H9 (cell line): ENCODE data around the gene GSTM1. TPM values are rescaled to one million over a fixed set of nuclear protein-coding genes. Genes with fewer than 3 reads are reported as not detected.
"Not testable (repeated sequence)": the region's sequence is repeated elsewhere in the genome, so short reads cannot be mapped to it uniquely, and the experiment has no call there.

ENCODE experiments used
- DNase-seq: peaks from one replicate; pipeline ENCODE4 v3.0.0-alpha.2; 2017
- H2AFZ ChIP-seq: one replicate; pipeline ENCODE4 v1.6.1; 2013; ENCODE audit warnings: mild to moderate bottlenecking, low read length, control low read depth, moderate library complexity
- H2AK5ac ChIP-seq: 2 replicates; pipeline ENCODE4 v1.6.1; 2013; ENCODE audit warnings: low read length, control low read depth, mixed read lengths; ENCODE audit not compliant: insufficient read length
- H2BK120ac ChIP-seq: one replicate; pipeline ENCODE4 v1.6.1; 2013; ENCODE audit warnings: low read depth, mild to moderate bottlenecking, low read length, control low read depth, inconsistent platforms; ENCODE audit not compliant: poor library complexity, severe bottlenecking
- H2BK12ac ChIP-seq: 2 replicates; pipeline ENCODE4 v1.6.1; 2013; ENCODE audit warnings: low read length, control low read depth, mixed read lengths, low read depth; ENCODE audit not compliant: insufficient read length
- H2BK15ac ChIP-seq: 2 replicates; pipeline ENCODE4 v1.6.1; 2013; ENCODE audit warnings: low read depth, low read length, control low read depth
- H2BK20ac ChIP-seq: one replicate; pipeline ENCODE4 v1.6.1; 2013; ENCODE audit warnings: low read depth, mild to moderate bottlenecking, low read length, control low read depth, inconsistent platforms; ENCODE audit not compliant: poor library complexity, severe bottlenecking
- H2BK5ac ChIP-seq: 2 replicates; pipeline ENCODE4 v1.6.1; 2013; ENCODE audit warnings: low read length, control low read depth, mixed read lengths; ENCODE audit not compliant: insufficient read length
- H3K14ac ChIP-seq: 2 replicates; pipeline ENCODE4 v1.6.1; 2013; ENCODE audit warnings: low read length, control low read depth; ENCODE audit not compliant: insufficient read depth
- H3K18ac ChIP-seq: 2 replicates; pipeline ENCODE4 v1.6.1; 2013; ENCODE audit warnings: low read depth, mild to moderate bottlenecking, mixed read lengths, low read length, control low read depth; ENCODE audit not compliant: insufficient read length
- H3K23ac ChIP-seq: 2 replicates; pipeline ENCODE4 v1.6.1; 2013; ENCODE audit warnings: low read length, control low read depth, mixed read lengths, low read depth; ENCODE audit not compliant: insufficient read length
- H3K23me2 ChIP-seq: 2 replicates; pipeline ENCODE4 v1.6.1; 2013; ENCODE audit warnings: low read depth, mild to moderate bottlenecking, mixed read lengths, low read length, control low read depth; ENCODE audit not compliant: insufficient read length, poor library complexity, severe bottlenecking
- H3K27ac ChIP-seq: 2 replicates; pipeline ENCODE4 v1.5.1; 2013; ENCODE audit warnings: low read length, control low read depth, mixed read lengths, low read depth; ENCODE audit not compliant: insufficient read length
- H3K27me3 ChIP-seq: 2 replicates; pipeline ENCODE4 v1.6.1; 2013; ENCODE audit warnings: low read length, control low read depth, inconsistent platforms; ENCODE audit not compliant: insufficient read depth
- H3K4ac ChIP-seq: 2 replicates; pipeline ENCODE4 v1.6.1; 2013; ENCODE audit warnings: low read depth, mild to moderate bottlenecking, control low read depth, inconsistent platforms, low read length, moderate library complexity
- H3K4me1 ChIP-seq: 2 replicates; pipeline ENCODE4 v1.6.1; 2013; ENCODE audit warnings: low read length, control low read depth, inconsistent platforms; ENCODE audit not compliant: insufficient read depth
- H3K4me2 ChIP-seq: 2 replicates; pipeline ENCODE4 v1.6.1; 2013; ENCODE audit warnings: low read length, control low read depth, mixed read lengths; ENCODE audit not compliant: insufficient read length, insufficient read depth
- H3K56ac ChIP-seq: 2 replicates; pipeline ENCODE4 v1.6.1; 2013; ENCODE audit warnings: low read depth, mild to moderate bottlenecking, mixed read lengths, low read length, control low read depth; ENCODE audit not compliant: insufficient read length
- H3K79me1 ChIP-seq: 2 replicates; pipeline ENCODE4 v1.6.1; 2013; ENCODE audit warnings: low read depth, mild to moderate bottlenecking, moderate library complexity, low read length, control low read depth, inconsistent platforms; ENCODE audit not compliant: insufficient read depth, poor library complexity, severe bottlenecking
- H3K79me2 ChIP-seq: 2 replicates; pipeline ENCODE4 v1.6.1; 2013; ENCODE audit warnings: low read length, control low read depth, inconsistent platforms; ENCODE audit not compliant: insufficient read depth
- H3K9ac ChIP-seq: 2 replicates; pipeline ENCODE4 v1.6.1; 2013; ENCODE audit warnings: low read length, control low read depth, mixed read lengths; ENCODE audit not compliant: insufficient read length; ENCODE audit errors: extremely low read depth
- H3K9me3 ChIP-seq: one replicate; pipeline ENCODE4 v1.6.1; 2013; ENCODE audit warnings: low read depth, low read length, inconsistent platforms; ENCODE audit not compliant: control insufficient read depth
- H3T11ph ChIP-seq: one replicate; pipeline ENCODE4 v1.6.1; 2013; ENCODE audit warnings: mild to moderate bottlenecking, low read length, control low read depth, inconsistent platforms
- H4K20me1 ChIP-seq: one replicate; pipeline ENCODE4 v1.6.1; 2013; ENCODE audit not compliant: control insufficient read depth, insufficient read length, insufficient read depth
- H4K5ac ChIP-seq: 2 replicates; pipeline ENCODE4 v1.6.1; 2013; ENCODE audit warnings: low read depth, mild to moderate bottlenecking, mixed read lengths, low read length, control low read depth; ENCODE audit not compliant: insufficient read length
- H4K8ac ChIP-seq: replicated peaks from 2 replicates; pipeline ENCODE4 v1.6.1; 2013; ENCODE audit warnings: low read length, control low read depth, mixed read lengths, low read depth; ENCODE audit not compliant: insufficient read length
- H4K91ac ChIP-seq: 2 replicates; pipeline ENCODE4 v1.6.1; 2013; ENCODE audit warnings: low read depth, mild to moderate bottlenecking, moderate library complexity, mixed read lengths, low read length, control low read depth; ENCODE audit not compliant: insufficient read length
- H3K27ac Mint-ChIP-seq, 3 experiments: 2 replicates in 2 of 3; 3 replicates in 1 of 3; pipeline ENCODE4 v1.8.0; 2020 to 2021; ENCODE audit warnings: mixed read lengths in 3 of 3, mild to moderate bottlenecking in 1 of 3, moderate library complexity in 1 of 3
- H3K27me3 Mint-ChIP-seq: 2 replicates; pipeline ENCODE4 v1.8.0; 2021; ENCODE audit warnings: low read depth, mild to moderate bottlenecking, moderate library complexity, mixed read lengths
- H3K36me3 Mint-ChIP-seq, 3 experiments: 2 replicates in 2 of 3; 3 replicates in 1 of 3; pipeline ENCODE4 v1.8.0; 2020 to 2021; ENCODE audit warnings: low read depth in 3 of 3, mixed read lengths in 3 of 3; ENCODE audit not compliant: insufficient read depth in 1 of 3
- H3K4me1 Mint-ChIP-seq, 2 experiments: 2 replicates each; pipeline ENCODE4 v1.8.0; 2020; ENCODE audit warnings: mixed read lengths in 2 of 2
- H3K4me3 Mint-ChIP-seq, 2 experiments: 2 replicates in 1 of 2; 3 replicates in 1 of 2; pipeline ENCODE4 v1.8.0; 2020 to 2021; ENCODE audit warnings: mild to moderate bottlenecking in 2 of 2, mixed read lengths in 2 of 2, moderate library complexity in 1 of 2
- H3K9me3 Mint-ChIP-seq, 2 experiments: 2 replicates in 1 of 2; 3 replicates in 1 of 2; pipeline ENCODE4 v1.8.0; 2020; ENCODE audit warnings: mild to moderate bottlenecking in 2 of 2, mixed read lengths in 2 of 2, moderate library complexity in 1 of 2
- CTCF ChIP-seq: fragments of 200-600 bp; sonication (generic); conservative IDR thresholded peaks from 3 replicates; pipeline ENCODE4 v1.8.0; 2021; ENCODE audit warnings: antibody characterized with exemption, mild to moderate bottlenecking
- WGBS: extraction: QIAGEN DNeasy Blood & Tissue Kit; methylation state at CpG from one replicate; pipeline ENCODE4 v1.1.7; 2013; ENCODE audit warnings: missing lambda C conversion rate, low lambda C conversion rate, mixed read lengths; ENCODE audit not compliant: insufficient read length; ENCODE audit errors: extremely low coverage; 5-methylcytosine and 5-hydroxymethylcytosine counted together
- total RNA-seq: library from RNA; stranded (reverse); gene quantifications from 2 replicates; pipeline ENCODE4 v1.2.1, GENCODE V29; 2021

Gene GSTM1
- total RNA-seq, 1 experiment from 2014 or later: 19.5 TPM

GRCh38 chr1:109691759-109692158, 4.1 kb downstream of the GSTM1 start:
- H3K4me3 Mint-ChIP-seq: no peak overlapping the region
- H3K4me1 Mint-ChIP-seq: no peaks in the 10 kb centered on the region
- no peak overlapping the region for H2BK20ac ChIP-seq
- H4K5ac ChIP-seq: no peak overlapping the region
- peaks cover 2% of the 10 kb centered on the region for H3K23me2 ChIP-seq
- H3K79me2 ChIP-seq: no peaks in the 10 kb centered on the region
- no peaks in the 10 kb centered on the region for H3K4me1 ChIP-seq
- no peak overlapping the region for H3K27ac Mint-ChIP-seq
- no peak overlapping the region for H3K18ac ChIP-seq
- no peaks in the 10 kb centered on the region for H3K9me3 ChIP-seq
- no peaks in the 10 kb centered on the region for H3K27me3 ChIP-seq
- H4K20me1 ChIP-seq: no peaks in the 10 kb centered on the region
- H3K27ac ChIP-seq: no peak overlapping the region
- no peak for TF ChIP-seq CTCF
- H3T11ph ChIP-seq: no peak overlapping the region
- no peak overlapping the region for H3K23ac ChIP-seq
- no peaks in the 10 kb centered on the region for H3K9me3 Mint-ChIP-seq
- WGBS: no CpG with 5 or more reads among the region's 6 CpGs
- no peak overlapping the region for H3K4me2 ChIP-seq
- H2BK12ac ChIP-seq: no peak overlapping the region
- H2AK5ac ChIP-seq: no peak overlapping the region
- peaks cover 0 to 11% (median 0%) of the 10 kb centered on the region in 3 experiments; a peak in 1 of 7 replicates for H3K36me3 Mint-ChIP-seq
- no peak overlapping the region for H2BK120ac ChIP-seq
- no peak for DNase-seq
- H2AFZ ChIP-seq: no peak overlapping the region
- no peak overlapping the region for H3K9ac ChIP-seq
- no peak overlapping the region for H2BK5ac ChIP-seq
- H2BK15ac ChIP-seq: no peak overlapping the region
- no peak overlapping the region for H3K56ac ChIP-seq
- H3K79me1 ChIP-seq: no peaks in the 10 kb centered on the region
- H3K14ac ChIP-seq: no peak overlapping the region
- peaks cover 2% of the 10 kb centered on the region; the same call in 1 of the 2 replicates for H3K27me3 Mint-ChIP-seq
- H4K8ac ChIP-seq: no peak overlapping the region
- H4K91ac ChIP-seq: no peak overlapping the region
- no peak overlapping the region for H3K4ac ChIP-seq

- H3K18ac ChIP-seq, H3K27me3 Mint-ChIP-seq, H3K4me2 ChIP-seq, H4K5ac ChIP-seq, H3K56ac ChIP-seq, H2BK15ac ChIP-seq, H2BK120ac ChIP-seq, H3T11ph ChIP-seq, H3K36me3 Mint-ChIP-seq, H3K9ac ChIP-seq, H4K20me1 ChIP-seq, H3K27ac Mint-ChIP-seq, H2BK12ac ChIP-seq, H3K4me1 ChIP-seq, H2AK5ac ChIP-seq, H2BK5ac ChIP-seq, H2BK20ac ChIP-seq, H3K27ac ChIP-seq, H3K79me2 ChIP-seq, H4K91ac ChIP-seq, H3K27me3 ChIP-seq, H3K4ac ChIP-seq, H3K14ac ChIP-seq, H3K4me1 Mint-ChIP-seq, H3K23ac ChIP-seq, H3K9me3 ChIP-seq, H2AFZ ChIP-seq, H3K9me3 Mint-ChIP-seq, H3K23me2 ChIP-seq, H3K79me1 ChIP-seq, DNase-seq, H4K8ac ChIP-seq, H3K4me3 Mint-ChIP-seq: not testable (repeated sequence)
- no CpG with 5 or more reads among the region's 5 CpGs for WGBS
Observed at GRCh38 chr1:109694400-109694799, 6.8 kb downstream of the GSTM1 start.
